HG03139 (cell line): ENCODE measurements around the gene ARFGAP1.

ENCODE experiments used
- ATAC-seq: cut with Tn5 transposase; IDR thresholded peaks from one replicate; pipeline ENCODE4 v1.9.1; 2021; ENCODE audit not compliant: unreplicated experiment

Gene ARFGAP1

DNA sequence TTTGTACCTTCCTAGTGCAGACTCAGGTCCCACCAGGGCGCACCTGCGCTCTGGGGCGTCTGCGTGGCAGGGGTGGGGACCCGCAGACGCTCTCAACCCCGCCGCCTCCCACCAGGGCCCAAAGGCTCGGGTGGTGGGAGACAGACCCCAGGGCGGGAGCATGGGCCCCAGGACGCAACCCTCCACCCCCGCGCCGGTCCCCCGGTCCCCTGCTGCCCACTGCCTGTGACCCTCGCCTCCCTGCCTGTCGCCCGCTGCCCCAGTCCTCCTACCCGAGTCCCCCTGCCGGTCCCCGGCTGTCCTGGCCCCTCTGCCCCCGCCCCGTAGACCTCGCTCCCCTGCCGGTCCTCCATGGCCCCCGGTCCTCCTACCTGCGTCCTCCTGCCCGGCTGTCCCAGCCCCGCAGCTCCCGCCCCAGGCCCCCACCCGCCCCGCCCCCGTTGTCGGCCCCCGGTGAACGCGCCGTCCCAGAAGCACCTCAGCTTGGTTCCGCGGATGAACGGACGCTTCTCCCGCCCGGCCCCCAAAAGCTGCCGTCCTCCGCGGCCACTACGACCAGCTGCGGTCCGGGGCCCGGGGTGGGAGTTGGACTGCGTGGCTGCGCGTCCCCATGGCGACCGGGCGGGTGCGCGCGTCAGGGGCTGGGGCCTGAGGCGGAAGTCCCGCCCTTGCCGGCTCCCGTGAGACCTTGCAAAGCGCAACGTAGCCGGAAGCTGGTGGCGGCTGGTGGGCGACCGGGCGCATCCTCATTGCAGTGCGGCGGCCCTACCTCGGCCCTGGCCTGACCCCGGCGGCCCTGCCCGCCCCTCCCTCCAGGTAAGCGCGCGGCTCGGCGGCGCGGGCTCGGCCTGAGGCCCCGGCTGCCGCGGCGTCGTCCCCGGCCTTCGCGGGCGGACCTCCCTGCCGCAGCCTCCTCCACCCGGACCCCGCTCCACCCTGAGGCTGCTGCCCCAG lies at the start of gene ARFGAP1:
Gene ARFGAP1, plus strand, starts transcription at position 709 of the 954 bp plus-strand sequence. CDS start 2,768 bp downstream, outside the sequence.
- peak; percentile 84 for ATAC-seq

GRCh38 chr20:63223121-63223825 lies 49.3 kb upstream of the ARFGAP1 start:
- no peak for ATAC-seq

DNA sequence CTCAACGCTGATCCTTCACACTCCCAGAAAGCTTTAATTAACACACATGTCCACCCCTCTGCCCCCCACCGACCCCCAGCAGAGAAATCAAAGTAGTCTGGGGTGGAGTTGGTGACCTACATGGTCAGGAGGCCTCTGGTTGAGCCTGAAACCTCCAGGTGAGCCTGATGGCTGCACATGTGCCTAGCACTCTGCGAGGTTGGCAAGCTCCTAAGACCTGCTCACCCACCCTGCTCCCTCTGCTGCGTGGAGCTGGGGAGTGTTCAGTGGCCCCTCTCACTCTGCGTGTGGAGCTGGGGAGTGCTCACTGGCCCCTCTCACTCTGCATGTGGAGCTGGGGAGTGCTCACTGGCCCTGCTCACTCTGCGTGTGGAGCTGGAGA lies 48.8 kb upstream of the ARFGAP1 start:
- ATAC-seq: no peak

DNA sequence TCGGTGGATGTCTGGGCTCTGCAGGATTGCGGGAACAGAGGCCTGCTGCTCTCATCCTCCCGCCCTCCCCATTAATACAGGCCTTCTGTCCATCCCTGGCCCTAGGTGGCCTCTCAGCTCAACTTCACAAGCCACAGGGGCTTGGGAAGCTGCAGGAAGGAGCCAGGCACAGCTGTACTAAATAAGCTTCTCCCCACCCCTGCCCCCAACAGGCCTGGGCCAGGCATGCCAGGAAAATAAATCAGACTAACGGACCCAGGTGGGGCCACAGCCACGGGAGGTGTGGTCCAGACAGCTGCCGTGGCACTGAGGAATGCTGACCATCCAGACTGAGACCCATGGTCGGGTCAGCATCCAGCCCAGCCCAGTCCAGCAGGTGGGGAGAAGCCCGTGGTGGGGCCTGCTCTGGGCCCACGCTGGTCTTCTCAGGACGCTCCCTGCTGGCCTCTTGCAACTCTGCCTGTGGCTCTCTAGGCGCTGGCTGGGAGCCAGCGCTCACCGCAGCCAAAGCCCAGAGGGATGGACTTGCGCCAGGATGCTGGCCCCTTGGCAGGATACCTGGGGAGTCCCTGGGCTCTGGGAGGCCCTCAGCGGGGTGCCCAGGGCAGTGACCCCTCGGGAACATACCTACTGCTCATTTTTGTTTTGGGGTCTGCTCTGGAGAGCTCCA lies 48.1 kb upstream of the ARFGAP1 start:
- ATAC-seq: no peak

DNA sequence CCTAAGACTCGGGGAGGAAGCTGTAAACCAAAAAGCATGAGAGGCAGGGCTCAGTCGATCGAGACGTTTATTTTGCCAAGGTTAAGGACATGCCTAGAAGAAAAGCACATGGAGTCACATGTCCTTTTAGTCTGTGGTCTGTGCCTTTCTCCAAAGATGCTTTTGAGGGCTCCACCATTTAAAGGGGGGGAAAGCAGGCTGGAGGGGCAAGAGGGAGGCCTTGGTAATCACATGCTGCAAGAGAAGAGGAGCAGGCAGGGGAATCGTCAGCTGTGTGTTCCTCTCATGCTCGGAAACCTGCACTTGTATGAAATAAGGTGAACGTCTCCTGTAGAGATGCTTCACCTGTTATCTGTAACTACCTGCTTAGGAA lies 47.5 kb upstream of the ARFGAP1 start:
- no peak for ATAC-seq

GRCh38 chr20:63226042-63226943 lies 46.3 kb upstream of the ARFGAP1 start:
- no peak for ATAC-seq

GRCh38 chr20:63227260-63227659 lies 45.4 kb upstream of the ARFGAP1 start:
- ATAC-seq: no peak

DNA sequence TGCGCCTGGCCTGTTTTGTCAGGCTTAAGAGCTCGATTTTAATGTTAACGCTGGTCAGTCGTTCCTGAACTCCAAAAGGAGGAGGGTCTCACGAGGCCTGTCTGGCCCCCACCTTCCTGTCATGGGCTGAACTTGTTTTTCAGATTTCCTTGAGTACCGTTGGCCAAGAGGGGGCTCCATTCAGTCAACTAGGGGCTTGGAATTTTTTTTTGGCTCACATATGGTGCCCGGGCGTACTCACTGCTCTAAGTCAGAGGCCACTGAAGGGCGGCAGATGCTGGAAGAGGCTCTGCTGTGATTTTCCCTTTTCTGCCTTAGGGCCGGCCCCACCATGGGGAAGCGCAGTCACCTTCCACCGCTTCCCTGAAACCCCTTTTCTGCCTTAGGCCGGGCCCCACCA lies 43.8 kb upstream of the ARFGAP1 start:
- no peak for ATAC-seq

DNA sequence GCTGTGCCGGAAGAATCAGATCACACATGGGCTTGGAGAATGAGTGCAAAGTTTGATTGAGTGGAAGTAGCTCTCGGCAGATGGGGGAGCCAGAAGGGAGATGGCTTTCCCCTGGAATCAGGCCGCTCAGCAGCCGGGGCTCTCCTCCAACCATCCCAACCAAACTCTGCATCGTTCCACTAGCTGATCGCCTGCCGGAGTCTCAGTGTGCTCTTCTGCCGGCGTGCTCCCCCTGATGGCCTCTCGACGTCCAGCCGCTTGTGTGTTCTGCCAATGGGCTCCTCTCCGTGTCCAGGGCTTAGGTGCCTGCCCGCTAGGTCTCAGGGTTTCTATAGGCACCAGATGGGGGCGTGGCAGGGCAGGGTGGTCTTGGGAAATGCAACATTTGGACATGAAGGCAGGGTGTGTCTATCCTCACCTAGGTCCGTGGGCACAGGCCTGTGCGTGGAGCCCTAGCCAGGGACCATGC lies 41.8 kb upstream of the ARFGAP1 start:
- no peak for ATAC-seq

- ATAC-seq: no peak
These were observed 40.2 kb upstream of the ARFGAP1 start for GRCh38 chr20:63232235-63233060.

- no peak for ATAC-seq
These were observed 39.6 kb upstream of the ARFGAP1 start for GRCh38 chr20:63233061-63233344.

GRCh38 chr20:63233924-63234323 lies 38.7 kb upstream of the ARFGAP1 start:
- ATAC-seq: no peak

GRCh38 chr20:63234693-63235398 lies 37.8 kb upstream of the ARFGAP1 start:
- ATAC-seq: no peak

DNA sequence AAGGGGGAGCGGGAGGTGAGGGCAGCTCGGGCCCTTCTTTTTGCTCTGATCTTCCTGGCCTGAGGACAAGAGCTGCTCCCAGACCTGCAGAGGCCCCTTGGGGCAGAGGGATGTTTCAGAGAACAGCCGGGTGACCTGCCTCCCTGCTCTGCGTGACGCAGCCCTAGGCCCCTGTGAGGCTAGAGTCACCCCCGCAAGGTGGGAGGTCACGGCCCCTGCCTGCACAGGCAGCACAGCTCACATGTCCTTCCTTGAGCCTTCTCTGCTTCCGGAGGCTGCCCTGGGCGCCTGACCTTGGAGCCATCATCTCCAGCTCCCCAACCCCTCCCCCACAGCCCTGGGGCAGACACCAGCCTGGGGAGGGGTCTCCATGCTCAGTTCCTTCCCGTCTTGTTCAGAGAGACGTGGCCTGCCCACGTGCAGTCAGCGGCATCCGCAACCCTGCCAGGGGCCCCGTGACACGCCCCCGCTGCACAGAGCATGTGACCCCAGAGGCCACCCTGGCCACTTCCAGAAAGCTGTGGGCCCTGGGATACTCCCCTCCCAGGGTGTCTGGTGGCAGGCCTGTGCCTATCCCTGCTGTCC lies 37.1 kb upstream of the ARFGAP1 start, which contains the start of gene BIRC7:
Gene BIRC7, plus strand, starts transcription at position 507 of the 585 bp plus-strand sequence. CDS start 192 bp downstream, outside the sequence.
- no peak for ATAC-seq

DNA sequence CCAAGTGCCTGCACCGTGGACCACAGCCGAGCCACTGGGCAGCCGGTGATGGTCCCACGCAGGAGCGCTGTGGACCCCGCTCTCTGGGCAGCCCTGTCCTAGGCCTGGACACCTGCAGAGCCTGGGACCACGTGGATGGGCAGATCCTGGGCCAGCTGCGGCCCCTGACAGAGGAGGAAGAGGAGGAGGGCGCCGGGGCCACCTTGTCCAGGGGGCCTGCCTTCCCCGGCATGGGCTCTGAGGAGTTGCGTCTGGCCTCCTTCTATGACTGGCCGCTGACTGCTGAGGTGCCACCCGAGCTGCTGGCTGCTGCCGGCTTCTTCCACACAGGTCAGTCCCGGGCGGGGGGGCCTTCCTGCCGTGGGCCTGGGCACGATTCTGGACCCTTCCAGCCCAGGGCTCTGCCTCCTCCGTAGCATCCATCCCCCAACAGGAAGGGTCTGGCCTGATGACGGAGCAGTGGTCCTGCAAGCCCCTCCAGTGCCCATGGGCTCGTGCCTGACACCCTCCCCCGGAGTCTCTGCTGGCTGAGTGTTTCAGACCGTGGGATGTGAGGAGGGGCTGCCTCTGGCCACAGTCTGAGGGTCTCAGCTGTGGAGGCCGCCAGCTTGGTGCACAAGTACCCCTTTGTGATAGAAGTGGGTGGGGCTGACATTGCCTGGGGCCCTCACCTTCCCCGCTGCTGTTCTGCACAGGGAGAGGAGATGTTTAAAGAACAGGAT lies 36.3 kb upstream of the ARFGAP1 start:
- ATAC-seq: no peak

GRCh38 chr20:63238031-63238430 lies 34.6 kb upstream of the ARFGAP1 start:
- no peak for ATAC-seq

- ATAC-seq: no peak
These were observed 34.0 kb upstream of the ARFGAP1 start for GRCh38 chr20:63238514-63239125.

DNA sequence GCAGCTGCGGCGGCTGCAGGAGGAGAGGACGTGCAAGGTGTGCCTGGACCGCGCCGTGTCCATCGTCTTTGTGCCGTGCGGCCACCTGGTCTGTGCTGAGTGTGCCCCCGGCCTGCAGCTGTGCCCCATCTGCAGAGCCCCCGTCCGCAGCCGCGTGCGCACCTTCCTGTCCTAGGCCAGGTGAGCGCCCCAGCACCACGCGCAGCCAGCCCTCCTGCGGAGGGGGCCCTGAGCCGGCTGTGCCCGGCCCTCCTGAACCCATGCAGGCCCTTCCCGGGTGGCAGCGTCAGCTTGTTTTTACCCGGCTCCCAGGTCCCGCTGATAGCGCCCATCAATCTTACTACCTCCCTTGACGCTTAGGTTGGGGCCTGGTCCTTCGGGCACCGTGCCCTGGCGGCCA lies 33.2 kb upstream of the ARFGAP1 start:
- ATAC-seq: no peak
